IMR-90 (cell line): ENCODE data around the gene ZBTB25. TPM values are rescaled to one million over a fixed set of nuclear protein-coding genes. Genes with fewer than 3 reads are reported as not detected.
A peak's percentile ranks its signal among the peaks of the same experiment; 100 is the strongest.

Source experiments
- ATAC-seq: fragments of 200-7000 bp; cut with Tn5 transposase; 2 replicates; pipeline ENCODE4 v1.9.1; 2020; ENCODE audit warnings: low read depth, mild to moderate bottlenecking, moderate library complexity
- BruUV-seq: library from RNA; stranded (reverse); fragments of 400-500 nt; replicated peaks from 2 replicates; lab custom pipeline; 2021; lab: Mats Ljungman, UMichigan
- CTCF ChIA-PET: fragments of 300-600 bp; formaldehyde crosslinking; extraction: SDS; loops from one replicate; lab custom pipeline; 2021; ENCODE audit warnings: antibody characterized with exemption; lab: Yijun Ruan, JAX
- POLR2A ChIA-PET: fragments of 300-600 bp; sonication (Branson Sonifier 250); formaldehyde crosslinking; loops from one replicate; lab custom pipeline; 2022; ENCODE audit warnings: antibody characterized with exemption; ENCODE audit not compliant: unreplicated experiment; lab: Charles Lee
- DNase-seq: peaks from one replicate; pipeline ENCODE4 v3.0.0; 2013
- H2AFZ ChIP-seq: replicated peaks from 2 replicates; pipeline ENCODE3; 2013; ENCODE audit warnings: low read length, mild to moderate bottlenecking; ENCODE audit not compliant: poor library complexity
- H2AK5ac ChIP-seq: 2 replicates; pipeline ENCODE4 v1.6.1; 2013; ENCODE audit warnings: low read depth, low read length, inconsistent platforms
- H2AK9ac ChIP-seq: replicated peaks from 2 replicates; pipeline ENCODE3; 2013; ENCODE audit warnings: mild to moderate bottlenecking, low read depth, low read length, moderate library complexity; ENCODE audit not compliant: poor library complexity
- H2BK120ac ChIP-seq: 2 replicates; pipeline ENCODE4 v1.6.1; 2013; ENCODE audit warnings: low read depth, low read length, inconsistent platforms
- H2BK15ac ChIP-seq: 3 replicates; pipeline ENCODE4 v1.6.1; 2013; ENCODE audit warnings: low read depth, low read length, inconsistent platforms
- H2BK20ac ChIP-seq: 2 replicates; pipeline ENCODE4 v1.6.1; 2013; ENCODE audit warnings: low read depth, mild to moderate bottlenecking, inconsistent platforms, low read length, moderate library complexity
- H2BK5ac ChIP-seq: 2 replicates; pipeline ENCODE4 v1.6.1; 2013; ENCODE audit warnings: mild to moderate bottlenecking, low read depth, low read length, inconsistent platforms; ENCODE audit not compliant: poor library complexity, severe bottlenecking
- H3K14ac ChIP-seq: replicated peaks from 2 replicates; pipeline ENCODE4 v1.6.1; 2013; ENCODE audit warnings: low read depth, low read length, inconsistent platforms
- H3K18ac ChIP-seq: 2 replicates; pipeline ENCODE4 v1.6.1; 2013; ENCODE audit warnings: low read depth, low read length, control low read depth
- H3K23ac ChIP-seq: 2 replicates; pipeline ENCODE4 v1.6.1; 2013; ENCODE audit warnings: low read depth, low read length, inconsistent platforms
- H3K27ac ChIP-seq: 2 replicates; pipeline ENCODE4 v1.5.1; 2013; ENCODE audit warnings: mild to moderate bottlenecking, control low read depth, low read length; ENCODE audit not compliant: insufficient read depth
- H3K27me3 ChIP-seq: 2 replicates; pipeline ENCODE4 v1.6.1; 2013; ENCODE audit warnings: low read length; ENCODE audit not compliant: control insufficient read depth, insufficient read depth
- H3K36me3 ChIP-seq: 2 replicates; pipeline ENCODE4 v1.6.1; 2013; ENCODE audit warnings: low read length, mixed read lengths; ENCODE audit not compliant: control insufficient read depth, insufficient read depth
- H3K4ac ChIP-seq: 2 replicates; pipeline ENCODE4 v1.6.1; 2013; ENCODE audit warnings: low read depth, low read length, inconsistent platforms
- H3K4me1 ChIP-seq: 2 replicates; pipeline ENCODE4 v1.6.1; 2013; ENCODE audit warnings: low read length, mixed read lengths; ENCODE audit not compliant: control insufficient read depth, insufficient read depth
- H3K4me2 ChIP-seq: 2 replicates; pipeline ENCODE4 v1.6.1; 2013; ENCODE audit warnings: low read depth, mild to moderate bottlenecking, control low read depth, low read length, moderate library complexity
- H3K4me3 ChIP-seq: 2 replicates; pipeline ENCODE4 v1.5.1; 2013; ENCODE audit warnings: low read depth, mild to moderate bottlenecking, control low read depth, low read length, moderate library complexity; ENCODE audit not compliant: insufficient read depth
- H3K56ac ChIP-seq: 2 replicates; pipeline ENCODE4 v1.6.1; 2013; ENCODE audit warnings: low read length, inconsistent platforms; ENCODE audit not compliant: insufficient read depth; ENCODE audit errors: extremely low read depth
- H3K79me1 ChIP-seq, 2 experiments: 2 replicates each; pipeline ENCODE4 v1.6.1; 2013; ENCODE audit warnings: low read length in 2 of 2, inconsistent platforms in 1 of 2, low read depth in 1 of 2
- H3K9ac ChIP-seq: 2 replicates; pipeline ENCODE4 v1.6.1; 2013; ENCODE audit warnings: low read depth, low read length, control low read depth
- H3K9me1 ChIP-seq: 2 replicates; pipeline ENCODE4 v1.6.1; 2013; ENCODE audit warnings: low read length, inconsistent platforms; ENCODE audit not compliant: insufficient read depth
- H3K9me3 ChIP-seq: 2 replicates; pipeline ENCODE4 v1.6.1; 2013; ENCODE audit warnings: low read length; ENCODE audit not compliant: control insufficient read depth, insufficient read depth
- H4K20me1 ChIP-seq: 2 replicates; pipeline ENCODE4 v1.6.1; 2013; ENCODE audit warnings: low read length, inconsistent platforms; ENCODE audit not compliant: insufficient read depth
- H4K5ac ChIP-seq: 2 replicates; pipeline ENCODE4 v1.6.1; 2013; ENCODE audit warnings: mild to moderate bottlenecking, low read depth, low read length, control low read depth
- H4K8ac ChIP-seq, 2 experiments: 2 replicates each; pipeline ENCODE4 v1.6.1; 2013; ENCODE audit warnings: low read depth in 2 of 2, low read length in 2 of 2, control low read depth in 1 of 2, inconsistent platforms in 1 of 2
- H4K91ac ChIP-seq: 2 replicates; pipeline ENCODE4 v1.6.1; 2013; ENCODE audit warnings: low read depth, low read length, inconsistent platforms; ENCODE audit not compliant: insufficient read depth
- BHLHE40 ChIP-seq: fragments of 150-350 bp; IDR thresholded peaks from 2 replicates; pipeline ENCODE4 v1.6.1; 2016; ENCODE audit warnings: mild to moderate bottlenecking, low read depth, low read length
- CEBPB ChIP-seq: IDR thresholded peaks from 2 replicates; pipeline ENCODE4 v1.6.1; 2012; ENCODE audit warnings: low read depth, low read length, improper control_type of control experiment
- CHD1 ChIP-seq: IDR thresholded peaks from 2 replicates; pipeline ENCODE4 v1.6.1; 2012; ENCODE audit warnings: low read depth, low read length, improper control_type of control experiment
- CTCF ChIP-seq: conservative IDR thresholded peaks from 2 replicates; pipeline ENCODE4 v1.5.1; 2012; ENCODE audit warnings: mild to moderate bottlenecking, low read depth, low read length, improper control_type of control experiment
- ELK1 ChIP-seq: fragments of 150-350 bp; IDR thresholded peaks from 2 replicates; pipeline ENCODE4 v1.6.1; 2016; ENCODE audit warnings: low read depth, mild to moderate bottlenecking, low read length, moderate library complexity, borderline replicate concordance
- FOS ChIP-seq: fragments of 150-350 bp; IDR thresholded peaks from 2 replicates; pipeline ENCODE4 v1.6.1; 2016; ENCODE audit warnings: low read depth, low read length
- MAFK ChIP-seq: IDR thresholded peaks from 2 replicates; pipeline ENCODE4 v1.6.1; 2012; ENCODE audit warnings: low read depth, low read length, improper control_type of control experiment
- MAZ ChIP-seq: IDR thresholded peaks from 2 replicates; pipeline ENCODE4 v1.6.1; 2012; ENCODE audit warnings: low read depth, mild to moderate bottlenecking, low read length, improper control_type of control experiment, moderate library complexity, borderline replicate concordance
- MXI1 ChIP-seq: IDR thresholded peaks from 2 replicates; pipeline ENCODE4 v1.6.1; 2012; ENCODE audit warnings: low read depth, mild to moderate bottlenecking, low read length, moderate library complexity, borderline replicate concordance
- NFE2L2 ChIP-seq: fragments of 150-350 bp; IDR thresholded peaks from 2 replicates; pipeline ENCODE4 v1.6.1; 2016; ENCODE audit warnings: low read depth, mild to moderate bottlenecking, low read length
- POLR2A ChIP-seq: IDR thresholded peaks from 2 replicates; pipeline ENCODE4 v1.6.1; 2012; ENCODE audit warnings: mild to moderate bottlenecking, low read depth, low read length
- RAD21 ChIP-seq: IDR thresholded peaks from 2 replicates; pipeline ENCODE4 v1.6.1; 2012; ENCODE audit warnings: low read length, improper control_type of control experiment
- RCOR1 ChIP-seq: IDR thresholded peaks from 2 replicates; pipeline ENCODE4 v1.6.1; 2012; ENCODE audit warnings: mild to moderate bottlenecking, low read length, improper control_type of control experiment; ENCODE audit not compliant: insufficient replicate concordance
- RFX5 ChIP-seq: IDR thresholded peaks from 2 replicates; pipeline ENCODE4 v1.8.0; 2012; ENCODE audit warnings: low read depth, mild to moderate bottlenecking, low read length, moderate library complexity
- SMC3 ChIP-seq: fragments of 150-350 bp; IDR thresholded peaks from 2 replicates; pipeline ENCODE4 v1.6.1; 2016; ENCODE audit warnings: low read depth, mild to moderate bottlenecking, antibody characterized with exemption, low read length, moderate library complexity
- USF2 ChIP-seq: fragments of 150-350 bp; IDR thresholded peaks from 2 replicates; pipeline ENCODE4 v1.6.1; 2017; ENCODE audit warnings: mild to moderate bottlenecking, antibody characterized with exemption, low read length, low read depth
- dilution Hi-C: fragments of 300-500 bp; cut with HindIII; formaldehyde crosslinking; loops from one replicate; pipeline ENCODE4 v1.14.3; 2018; ENCODE audit warnings: low sequenced_read_pairs; ENCODE audit not compliant: unreplicated experiment
- in situ Hi-C: fragments of 300-500 bp; cut with MboI; formaldehyde crosslinking; loops from 3 replicates; pipeline ENCODE4 v1.14.3; 2019; ENCODE audit warnings: low sequenced_read_pairs, inconsistent platforms, mixed read lengths
- intact Hi-C: fragments of 100-400 bp; cut with micrococcal nuclease; formaldehyde crosslinking; loops from 2 replicates; pipeline ENCODE4 v1.10.0; 2022
- polyA plus RNA-seq, 3 experiments: library from polyadenylated mRNA; depleted of rRNA; stranded (reverse); fragments of >200 nt; gene quantifications; 2 replicates each; pipeline ENCODE4 v1.2.3, GENCODE V29; 2012; ENCODE audit warnings: low replicate concordance in 1 of 3
- total RNA-seq: library from RNA; depleted of rRNA; stranded (reverse); fragments of >200 nt; gene quantifications from 2 replicates; pipeline ENCODE4 v1.2.3, GENCODE V29; 2012

The ZBTB25 gene
- total and polyA plus RNA-seq, 2 of the 4 experiments (the other 2 are of a cell fraction): 4.4 to 6.6 TPM

GRCh38 chr14:64478634-64479250 lies 24.9 kb downstream of the ZBTB25 start:
- ChIA-PET POLR2A (no interaction called here), CTCF (interaction anchor here (0.6 to 3.0 kb wide), 7 partner anchors 10 to 692 kb away, joined by 3 to 17 read pairs (median 3); no protein-coding TSS in a partner anchor)
- Histone ChIP-seq H2BK15ac (no peak overlapping the region), H3K79me1 (0 out of 4 replicates have a peak, but pooled peaks cover 0 to 2% of the 10 kb centered on the region in 2 experiments), H2BK20ac (no peak overlapping the region), H3K4ac (no peak overlapping the region), H3K9me3 (no peaks in the 10 kb centered on the region), H2BK120ac (no peak overlapping the region), H2AK9ac (no peak overlapping the region), H2AFZ (no peak overlapping the region), H2AK5ac (no peak overlapping the region), H3K9me1 (no peaks in the 10 kb centered on the region), H4K8ac (no peak overlapping the region), H4K91ac (no peak overlapping the region), H3K18ac (no peak overlapping the region), H3K14ac (no peak overlapping the region), H3K36me3 (0 out of 2 replicates have a peak, but pooled peaks cover 1% of the 10 kb centered on the region), H3K9ac (no peak overlapping the region), H3K4me2 (no peak overlapping the region), H3K56ac (no peak overlapping the region), H2BK5ac (no peak overlapping the region), H3K4me1 (no peaks in the 10 kb centered on the region), H3K27me3 (no peaks in the 10 kb centered on the region), H4K20me1 (no peaks in the 10 kb centered on the region), H3K4me3 (no peak overlapping the region), H3K27ac (no peak overlapping the region), H3K23ac (no peak overlapping the region), H4K5ac (no peak overlapping the region)
- ATAC-seq (peak; percentile 56), DNase-seq (peak; percentile 37)
- TF ChIP-seq SMC3 (peak; percentile 63), RCOR1 (no peak), CEBPB (no peak), MAZ (no peak), RFX5 (no peak), POLR2A (no peak), FOS (no peak), MAFK (no peak), USF2 (no peak), CHD1 (no peak), NFE2L2 (no peak), MXI1 (no peak), BHLHE40 (no peak), ELK1 (no peak), CTCF (peak; percentile 60), RAD21 (peak; percentile 62)
- in situ Hi-C loops: loop anchor here (25.0 kb wide), 1 partner anchor 466 kb away; no protein-coding TSS in a partner anchor
- BruUV-seq: no TSS peak
- intact Hi-C loops: loop anchor here (1.0 kb wide), 1 partner anchor 134 kb away; no protein-coding TSS in a partner anchor
- dilution Hi-C loops: no loop called here
